OCI-LY7 (cell line): ENCODE results near the gene CUBN. TPM values are rescaled to one million over a fixed set of nuclear protein-coding genes. Genes with fewer than 3 reads are reported as not detected.

Experiments used
- BruUV-seq: library from RNA; stranded (reverse); fragments of 400-500 nt; replicated peaks from 2 replicates; lab custom pipeline; 2021; lab: Mats Ljungman, UMichigan
- CTCF ChIA-PET: fragments of 300-600 bp; sonication (Branson Sonifier 250); formaldehyde crosslinking; loops from one replicate; lab custom pipeline; 2022; ENCODE audit warnings: antibody characterized with exemption; ENCODE audit not compliant: unreplicated experiment; lab: Charles Lee
- POLR2A ChIA-PET: fragments of 300-600 bp; sonication (Branson Sonifier 250); formaldehyde crosslinking; loops from one replicate; lab custom pipeline; 2022; ENCODE audit warnings: antibody characterized with exemption; lab: Charles Lee
- DNase-seq: peaks from one replicate; pipeline ENCODE4 v3.0.0-alpha.2; 2015; ENCODE audit warnings: low spot score
- H2AFZ ChIP-seq: fragments of 200-600 bp; sonication (generic), shearing (Covaris generic); 2 replicates; pipeline ENCODE4 v1.6.1; 2014; ENCODE audit warnings: mild to moderate bottlenecking, antibody characterized with exemption, low read length, moderate library complexity
- H3K27ac ChIP-seq: fragments of 200-600 bp; sonication (generic); 2 replicates; pipeline ENCODE4 v1.5.1; 2014; ENCODE audit warnings: mixed run types, low read depth, mild to moderate bottlenecking, moderate library complexity, low read length, inconsistent platforms; ENCODE audit not compliant: poor library complexity, severe bottlenecking
- H3K36me3 ChIP-seq: fragments of 200-600 bp; sonication (generic); 2 replicates; pipeline ENCODE4 v1.6.1; 2014; ENCODE audit warnings: mild to moderate bottlenecking, antibody characterized with exemption, low read length, moderate library complexity, mixed read lengths; ENCODE audit not compliant: insufficient read depth
- H3K4me1 ChIP-seq: fragments of 200-600 bp; sonication (generic); 2 replicates; pipeline ENCODE4 v1.5.1; 2014; ENCODE audit warnings: mild to moderate bottlenecking, low read length; ENCODE audit not compliant: insufficient read depth, poor library complexity, severe bottlenecking
- H3K4me2 ChIP-seq: fragments of 200-600 bp; sonication (generic); 2 replicates; pipeline ENCODE4 v1.6.1; 2014; ENCODE audit warnings: mild to moderate bottlenecking, low read length
- H3K4me3 ChIP-seq: fragments of 200-600 bp; sonication (generic); 2 replicates; pipeline ENCODE4 v1.5.1; 2014; ENCODE audit warnings: mild to moderate bottlenecking, low read depth, low read length; ENCODE audit not compliant: poor library complexity, severe bottlenecking
- H3K79me2 ChIP-seq: fragments of 200-600 bp; sonication (generic); 2 replicates; pipeline ENCODE4 v1.6.1; 2016; ENCODE audit warnings: low read depth, mild to moderate bottlenecking, low read length, moderate library complexity, mixed read lengths; ENCODE audit not compliant: insufficient read depth
- H3K9me2 ChIP-seq: fragments of 200-600 bp; sonication (generic); 2 replicates; pipeline ENCODE4 v1.6.1; 2016; ENCODE audit warnings: mild to moderate bottlenecking, low read length, mixed read lengths; ENCODE audit not compliant: insufficient read depth
- H3K9me3 ChIP-seq: fragments of 200-600 bp; sonication (generic); 2 replicates; pipeline ENCODE4 v1.6.1; 2014; ENCODE audit warnings: mild to moderate bottlenecking, mixed run types, low read length, mixed read lengths
- H4K20me1 ChIP-seq: fragments of 200-600 bp; sonication (generic); 2 replicates; pipeline ENCODE4 v1.6.1; 2014; ENCODE audit warnings: mild to moderate bottlenecking, antibody characterized with exemption, low read length, moderate library complexity, mixed read lengths; ENCODE audit not compliant: insufficient read depth
- EZH2phosphoT487 ChIP-seq: fragments of 200-600 bp; sonication (generic); IDR thresholded peaks from 2 replicates; pipeline ENCODE4 v1.6.1; 2018; ENCODE audit warnings: low read depth, borderline replicate concordance, mild to moderate bottlenecking, mixed run types, antibody characterized with exemption, low read length, moderate library complexity, mixed read lengths
- intact Hi-C: fragments of 100-400 bp; cut with micrococcal nuclease; formaldehyde crosslinking; loops from one replicate; pipeline ENCODE4 v1.10.0; 2022; ENCODE audit not compliant: unreplicated experiment
- total RNA-seq, 2 experiments: library from RNA; depleted of rRNA in 1 of 2; stranded (reverse); fragments of >200 nt in 1 of 2; shearing (Covaris generic) in 1 of 2; gene quantifications; 2 replicates each; pipeline ENCODE4 v1.2.3, GENCODE V29; 2014 to 2022
- TF ChIP-seq, protein P1 (sequence below): fragments of 200-600 bp; sonication (generic); conservative IDR thresholded peaks from 2 replicates; pipeline ENCODE4 v1.5.1; 2014; ENCODE audit warnings: mild to moderate bottlenecking, antibody characterized with exemption, low read length, moderate library complexity, mixed read lengths

The CUBN gene
- total RNA-seq, 2 experiments from 2014 or later, result 0.13 to 0.25 TPM

DNA sequence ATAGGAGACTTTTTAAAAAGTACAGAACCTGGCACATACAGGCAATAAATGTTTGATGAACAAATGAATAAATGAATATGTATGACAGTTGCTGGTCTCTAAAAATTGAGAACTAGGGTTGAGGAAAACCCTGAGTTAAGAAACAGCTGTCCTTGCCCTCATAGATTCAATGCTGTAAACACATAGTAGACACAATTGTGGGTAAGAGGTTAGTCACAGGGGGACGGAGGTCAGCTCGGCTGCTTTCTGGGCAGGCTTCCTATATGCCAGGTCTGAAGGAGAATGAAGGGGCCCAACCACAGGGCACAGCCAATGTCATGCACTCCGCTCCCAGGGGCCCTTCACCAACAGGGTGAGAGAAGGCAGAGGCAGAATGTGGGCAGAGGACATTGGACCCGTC, 169.1 kb downstream of the CUBN start:
- H3K9me2 ChIP-seq, result no peaks in the 10 kb centered on the region
- no peaks in the 10 kb centered on the region for H3K79me2 ChIP-seq
- no peak overlapping the region for H2AFZ ChIP-seq
- TF ChIP-seq, protein P1, sequence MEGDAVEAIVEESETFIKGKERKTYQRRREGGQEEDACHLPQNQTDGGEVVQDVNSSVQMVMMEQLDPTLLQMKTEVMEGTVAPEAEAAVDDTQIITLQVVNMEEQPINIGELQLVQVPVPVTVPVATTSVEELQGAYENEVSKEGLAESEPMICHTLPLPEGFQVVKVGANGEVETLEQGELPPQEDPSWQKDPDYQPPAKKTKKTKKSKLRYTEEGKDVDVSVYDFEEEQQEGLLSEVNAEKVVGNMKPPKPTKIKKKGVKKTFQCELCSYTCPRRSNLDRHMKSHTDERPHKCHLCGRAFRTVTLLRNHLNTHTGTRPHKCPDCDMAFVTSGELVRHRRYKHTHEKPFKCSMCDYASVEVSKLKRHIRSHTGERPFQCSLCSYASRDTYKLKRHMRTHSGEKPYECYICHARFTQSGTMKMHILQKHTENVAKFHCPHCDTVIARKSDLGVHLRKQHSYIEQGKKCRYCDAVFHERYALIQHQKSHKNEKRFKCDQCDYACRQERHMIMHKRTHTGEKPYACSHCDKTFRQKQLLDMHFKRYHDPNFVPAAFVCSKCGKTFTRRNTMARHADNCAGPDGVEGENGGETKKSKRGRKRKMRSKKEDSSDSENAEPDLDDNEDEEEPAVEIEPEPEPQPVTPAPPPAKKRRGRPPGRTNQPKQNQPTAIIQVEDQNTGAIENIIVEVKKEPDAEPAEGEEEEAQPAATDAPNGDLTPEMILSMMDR, result no peak
- no peak for TF ChIP-seq EZH2phosphoT487
- intact Hi-C loops, result no loop called here
- no peaks in the 10 kb centered on the region for H3K9me3 ChIP-seq
- CTCF ChIA-PET, result no interaction called here
- H3K27ac ChIP-seq, result no peak overlapping the region
- POLR2A ChIA-PET, result no interaction called here
- no peak overlapping the region for H3K4me2 ChIP-seq
- H4K20me1 ChIP-seq, result no peaks in the 10 kb centered on the region
- H3K4me3 ChIP-seq, result no peak overlapping the region
- BruUV-seq, result no TSS peak
- H3K4me1 ChIP-seq, result no peaks in the 10 kb centered on the region
- no peaks in the 10 kb centered on the region for H3K36me3 ChIP-seq
- no peak for DNase-seq

DNA sequence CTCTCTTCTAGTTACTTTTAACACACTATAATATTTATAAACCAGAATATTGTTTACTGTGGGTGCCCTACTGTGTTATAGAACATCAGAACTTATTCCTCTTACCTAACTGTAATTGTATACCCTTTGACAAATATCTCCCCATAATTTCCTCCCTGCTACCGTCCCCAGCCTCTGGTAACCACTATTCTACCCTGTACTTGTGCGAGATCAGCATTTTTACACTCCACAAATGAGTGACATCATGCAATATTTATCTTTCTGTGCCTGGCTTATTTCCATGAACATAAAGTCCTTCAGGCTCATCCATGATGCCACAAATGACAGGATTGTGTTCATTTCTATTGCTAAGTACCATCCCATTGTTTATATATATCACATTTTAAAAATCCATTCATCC, 172.6 kb downstream of the CUBN start:
- no peaks in the 10 kb centered on the region for H4K20me1 ChIP-seq
- DNase-seq, result no peak
- H3K4me1 ChIP-seq, result no peaks in the 10 kb centered on the region
- no peaks in the 10 kb centered on the region for H3K36me3 ChIP-seq
- CTCF ChIA-PET, result no interaction called here
- no TSS peak for BruUV-seq
- H2AFZ ChIP-seq, result no peak overlapping the region
- no peaks in the 10 kb centered on the region for H3K9me2 ChIP-seq
- TF ChIP-seq, protein P1, result no peak
- no peak for TF ChIP-seq EZH2phosphoT487
- intact Hi-C loops, result no loop called here
- no peaks in the 10 kb centered on the region for H3K79me2 ChIP-seq
- POLR2A ChIA-PET, result no interaction called here
- H3K27ac ChIP-seq, result no peak overlapping the region
- H3K4me2 ChIP-seq, result no peak overlapping the region
- H3K9me3 ChIP-seq, result no peaks in the 10 kb centered on the region
- H3K4me3 ChIP-seq, result no peak overlapping the region

DNA sequence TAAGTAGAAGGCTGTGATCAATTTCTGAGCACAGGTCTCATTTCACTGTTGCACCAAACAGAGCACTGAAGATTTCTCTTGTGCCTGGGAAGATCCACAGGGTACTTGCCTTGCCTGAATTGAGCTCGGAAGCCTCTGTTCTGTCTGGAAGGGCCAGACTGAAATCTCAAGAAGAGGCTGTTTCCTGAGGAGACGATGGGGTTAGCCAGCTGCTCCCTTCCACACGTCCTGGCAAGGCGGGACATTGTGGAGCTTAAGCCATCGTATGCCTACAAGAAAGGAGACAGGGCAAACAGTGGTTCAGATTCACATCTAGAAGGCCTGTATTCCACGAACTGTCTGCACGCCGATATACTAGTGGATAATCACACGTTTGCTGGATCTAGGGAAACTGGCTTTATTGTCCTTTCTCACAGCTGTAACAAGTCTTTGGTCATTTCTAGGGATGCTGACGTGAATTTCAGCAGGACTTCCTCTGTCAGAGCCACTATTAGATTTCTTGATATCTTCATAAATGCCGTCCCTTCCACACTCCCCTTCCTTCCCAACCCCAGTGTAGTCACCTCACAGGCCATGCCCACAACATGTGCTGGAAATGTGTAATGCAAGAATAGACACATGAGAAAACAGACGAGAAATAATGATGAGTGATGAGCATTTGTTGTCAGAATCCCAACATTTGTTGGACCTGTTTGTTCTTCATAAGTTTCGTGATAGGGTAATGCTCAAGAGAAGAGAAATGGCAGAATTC, 175.2 kb downstream of the CUBN start:
- ChIA-PET POLR2A (interaction anchor here (0.6 kb wide), 1 partner anchor 14 kb away, joined by 3 read pairs; no protein-coding TSS in a partner anchor), CTCF (no interaction called here)
- no peak overlapping the region for H2AFZ ChIP-seq

More for the DNA sequence above, 175.2 kb downstream of the CUBN start:
- Histone ChIP-seq H3K36me3 (no peaks in the 10 kb centered on the region), H3K9me2 (no peaks in the 10 kb centered on the region), H3K79me2 (no peaks in the 10 kb centered on the region), H3K4me1 (no peaks in the 10 kb centered on the region), H3K4me3 (no peak overlapping the region), H4K20me1 (no peaks in the 10 kb centered on the region), H3K9me3 (no peaks in the 10 kb centered on the region), H3K27ac (no peak overlapping the region), H3K4me2 (no peak overlapping the region)
- intact Hi-C loops, result no loop called here
- BruUV-seq, result no TSS peak
- DNase-seq, result no peak
- no peak for TF ChIP-seq EZH2phosphoT487
- TF ChIP-seq, protein P1, result no peak
